HG03097 (cell line): ENCODE measurements around the gene FBXL15.
A peak's percentile ranks its signal among the peaks of the same experiment; 100 is the strongest.
"Not testable (repeated sequence)": the region's sequence is repeated elsewhere in the genome, so short reads cannot be mapped to it uniquely, and the experiment has no call there.

Experiments used
- ATAC-seq: cut with Tn5 transposase; IDR thresholded peaks from one replicate; pipeline ENCODE4 v1.9.1; 2021; ENCODE audit not compliant: unreplicated experiment, low FRiP score

FBXL15 gene

DNA sequence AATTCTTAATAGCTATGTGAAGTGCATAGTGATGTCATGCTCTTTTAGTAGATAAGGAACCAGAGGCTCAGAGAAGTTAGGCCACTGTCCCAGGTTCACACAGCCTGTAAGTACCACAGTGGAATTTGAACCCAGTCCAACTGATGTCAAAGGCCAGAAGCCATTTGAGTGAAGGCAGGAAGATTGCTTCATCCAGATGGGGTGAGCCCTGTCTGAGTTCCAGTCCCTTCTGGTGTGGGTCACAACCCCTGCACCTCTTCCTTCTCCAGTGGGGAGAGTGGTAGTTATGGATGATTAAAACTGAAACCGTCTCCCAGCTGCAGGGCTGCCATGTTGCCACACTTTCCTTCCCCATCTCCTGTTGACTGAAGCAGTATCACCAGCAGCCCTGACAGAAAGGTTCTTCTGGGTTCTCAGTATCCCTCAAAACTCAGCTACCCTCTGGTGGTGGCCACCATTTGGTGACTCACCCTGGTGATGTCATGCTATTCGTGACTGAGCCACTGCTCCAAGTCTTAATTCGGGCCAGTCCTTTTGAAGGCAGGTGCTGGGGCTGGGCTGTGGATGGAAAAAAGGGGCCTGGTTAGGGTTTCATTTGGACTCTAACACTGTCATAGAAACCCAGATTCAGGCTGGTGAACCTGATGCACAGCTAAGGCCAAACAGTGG lies 32.2 kb downstream of the FBXL15 start:
- ATAC-seq: no peak

- ATAC-seq: no peak
These were observed 32.9 kb downstream of the FBXL15 start for GRCh38 chr10:102453502-102453901.

DNA sequence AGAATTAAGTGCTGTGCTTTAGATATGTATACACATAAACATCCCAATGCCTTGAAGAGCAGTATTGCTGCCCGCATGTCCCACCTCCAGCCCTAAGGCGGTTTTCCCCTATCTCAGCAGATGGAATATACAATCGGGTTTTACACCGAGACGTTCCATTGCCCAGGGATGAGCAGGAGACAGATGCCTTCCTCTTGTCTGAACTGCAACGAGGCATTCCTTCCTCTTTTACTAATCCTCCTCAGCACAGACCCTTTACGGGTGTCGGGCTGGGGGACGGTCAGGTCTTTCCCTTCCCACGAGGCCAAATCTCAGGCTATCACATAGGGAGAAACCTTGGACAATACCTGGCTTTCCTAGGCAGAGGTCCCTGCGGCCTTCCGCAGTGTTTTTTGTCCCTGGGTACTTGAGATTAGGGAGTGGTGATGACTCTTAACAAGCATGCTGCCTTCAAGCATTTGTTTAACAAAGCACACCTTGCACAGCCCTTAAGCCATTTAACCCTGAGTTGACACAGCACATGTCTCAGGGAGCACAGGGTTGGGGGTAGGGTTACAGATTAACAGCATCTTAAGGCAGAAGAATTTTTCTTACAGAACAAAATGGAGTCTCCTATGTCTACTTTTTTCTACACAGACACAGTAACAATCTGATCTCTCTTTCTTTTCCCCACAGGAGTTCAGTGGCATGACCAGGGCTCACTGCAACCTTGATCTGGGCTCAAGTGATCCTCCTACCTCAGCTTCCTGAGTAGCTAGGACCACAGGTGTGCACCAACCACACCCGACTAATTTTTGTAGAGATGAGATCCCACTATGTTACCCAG lies 34.2 kb downstream of the FBXL15 start:
- not testable (repeated sequence) for ATAC-seq

- ATAC-seq: no peak
These were observed 35.3 kb downstream of the FBXL15 start for GRCh38 chr10:102455893-102456471.

- no peak for ATAC-seq
These were observed 37.0 kb downstream of the FBXL15 start for GRCh38 chr10:102457591-102458150.

- no peak for ATAC-seq
These were observed 38.0 kb downstream of the FBXL15 start for GRCh38 chr10:102458656-102459055.

GRCh38 chr10:102460836-102461186 lies 40.2 kb downstream of the FBXL15 start:
- peak; percentile 37 for ATAC-seq

GRCh38 chr10:102461187-102462054 lies 40.8 kb downstream of the FBXL15 start:
- ATAC-seq: peak; percentile 75

GRCh38 chr10:102462512-102463054 lies 41.9 kb downstream of the FBXL15 start:
- no peak for ATAC-seq

DNA sequence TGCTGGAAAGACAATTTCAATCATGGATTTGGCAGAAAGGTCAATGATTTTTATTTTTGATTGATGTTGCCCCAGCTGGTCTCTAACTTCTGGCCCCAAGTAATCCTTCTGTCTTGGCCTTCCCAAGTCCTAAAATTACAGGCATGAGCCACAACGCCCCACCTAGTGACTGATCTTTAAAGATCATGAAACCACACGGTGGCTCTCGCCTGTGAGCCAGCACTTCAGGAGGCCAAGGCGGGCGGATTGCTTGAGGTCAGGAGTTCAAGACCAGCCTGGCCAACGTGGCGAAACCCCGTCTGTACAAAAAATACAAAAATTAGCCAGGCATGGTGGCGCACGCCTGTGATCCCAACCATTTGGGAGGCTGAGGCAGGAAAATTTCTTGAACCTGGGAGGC lies 43.3 kb downstream of the FBXL15 start:
- no peak for ATAC-seq

DNA sequence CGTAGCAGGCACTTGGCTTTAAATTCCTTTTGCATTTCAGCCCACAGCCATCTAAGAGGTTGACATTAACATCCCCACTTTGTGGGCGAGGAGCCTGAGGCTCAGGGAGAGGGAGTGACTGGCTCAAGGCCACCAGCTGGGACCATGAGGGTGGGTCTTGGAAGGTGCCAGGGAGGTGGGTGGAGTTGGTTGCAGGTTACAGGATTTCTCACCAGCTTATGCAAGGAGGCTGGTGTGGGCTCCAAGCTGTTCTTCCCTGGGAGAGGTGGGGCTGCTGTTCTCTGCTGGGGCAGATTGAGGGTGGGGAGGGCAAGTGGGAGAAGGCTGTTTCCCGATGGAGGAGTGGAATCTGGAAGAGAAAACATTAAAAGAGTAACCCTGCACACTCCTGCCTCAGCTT lies 44.8 kb downstream of the FBXL15 start:
- no peak for ATAC-seq

- no peak for ATAC-seq
These were observed 46.7 kb downstream of the FBXL15 start for GRCh38 chr10:102467318-102467717.

GRCh38 chr10:102467971-102468438 lies 47.4 kb downstream of the FBXL15 start:
- ATAC-seq: no peak

DNA sequence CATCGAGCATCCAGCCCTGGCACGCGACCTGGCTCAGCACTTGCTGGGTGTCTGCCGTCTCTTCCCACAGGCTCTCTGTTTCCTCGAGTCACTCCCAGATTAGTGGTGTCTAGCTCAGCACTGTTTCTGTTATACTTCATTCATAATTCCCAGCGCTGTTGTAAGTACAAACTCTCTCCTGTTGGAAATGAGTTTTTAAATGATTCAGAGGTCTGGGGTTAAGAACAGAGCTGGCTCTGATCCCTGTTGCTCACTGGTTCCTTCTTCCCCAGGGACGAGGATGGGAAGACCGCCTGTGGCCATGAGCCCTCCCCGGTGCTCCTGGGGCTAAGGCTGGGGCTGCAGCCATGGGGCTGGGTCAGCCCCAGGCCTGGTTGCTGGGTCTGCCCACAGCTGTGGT lies 48.0 kb downstream of the FBXL15 start:
- ATAC-seq: no peak

DNA sequence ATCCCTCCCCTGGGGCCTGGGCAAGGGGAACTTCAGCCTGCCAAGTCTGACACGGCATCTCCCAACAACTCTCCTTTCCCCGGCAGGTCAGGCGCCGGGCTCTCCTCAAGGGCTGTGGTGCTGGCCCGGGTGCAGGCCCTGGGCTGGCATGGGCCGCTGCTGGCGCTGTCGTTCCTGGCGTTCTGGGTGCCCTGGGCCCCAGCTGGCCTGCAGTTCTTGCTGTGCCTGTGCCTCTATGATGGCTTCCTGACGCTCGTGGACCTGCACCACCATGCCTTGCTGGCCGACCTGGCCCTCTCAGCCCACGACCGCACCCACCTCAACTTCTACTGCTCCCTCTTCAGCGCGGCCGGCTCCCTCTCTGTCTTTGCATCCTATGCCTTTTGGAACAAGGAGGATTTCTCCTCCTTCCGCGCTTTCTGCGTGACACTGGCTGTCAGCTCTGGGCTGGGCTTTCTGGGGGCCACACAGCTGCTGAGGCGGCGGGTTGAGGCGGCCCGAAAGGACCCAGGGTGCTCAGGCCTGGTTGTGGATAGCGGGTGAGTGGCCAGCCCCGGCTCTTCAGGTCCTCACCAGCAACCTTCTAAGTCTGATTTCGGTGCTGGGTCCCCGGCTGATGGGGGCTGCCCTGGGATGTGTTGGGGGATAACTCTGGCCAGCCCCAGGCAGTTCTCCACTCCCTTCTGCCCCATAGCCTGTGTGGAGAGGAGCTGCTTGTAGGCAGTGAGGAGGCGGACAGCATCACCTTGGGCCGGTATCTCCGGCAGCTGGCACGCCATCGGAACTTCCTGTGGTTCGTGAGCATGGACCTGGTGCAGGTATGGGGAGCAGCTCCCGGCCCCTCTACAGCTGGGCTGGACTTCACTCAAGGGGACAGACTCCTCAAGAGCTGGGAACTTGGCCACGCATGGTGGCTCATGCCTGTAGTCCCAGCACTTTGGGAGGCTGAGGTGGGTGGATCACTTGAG lies 50.2 kb downstream of the FBXL15 start:
- ATAC-seq: no peak
